Measurements from ENCODE around the gene MXRA7. TPM values are rescaled to one million over a fixed set of nuclear protein-coding genes. Genes with fewer than 3 reads are reported as not detected.

The MXRA7 gene
- total and polyA plus RNA-seq, 2 experiments from 2014 or later, result 48.0 to 625 TPM

DNA sequence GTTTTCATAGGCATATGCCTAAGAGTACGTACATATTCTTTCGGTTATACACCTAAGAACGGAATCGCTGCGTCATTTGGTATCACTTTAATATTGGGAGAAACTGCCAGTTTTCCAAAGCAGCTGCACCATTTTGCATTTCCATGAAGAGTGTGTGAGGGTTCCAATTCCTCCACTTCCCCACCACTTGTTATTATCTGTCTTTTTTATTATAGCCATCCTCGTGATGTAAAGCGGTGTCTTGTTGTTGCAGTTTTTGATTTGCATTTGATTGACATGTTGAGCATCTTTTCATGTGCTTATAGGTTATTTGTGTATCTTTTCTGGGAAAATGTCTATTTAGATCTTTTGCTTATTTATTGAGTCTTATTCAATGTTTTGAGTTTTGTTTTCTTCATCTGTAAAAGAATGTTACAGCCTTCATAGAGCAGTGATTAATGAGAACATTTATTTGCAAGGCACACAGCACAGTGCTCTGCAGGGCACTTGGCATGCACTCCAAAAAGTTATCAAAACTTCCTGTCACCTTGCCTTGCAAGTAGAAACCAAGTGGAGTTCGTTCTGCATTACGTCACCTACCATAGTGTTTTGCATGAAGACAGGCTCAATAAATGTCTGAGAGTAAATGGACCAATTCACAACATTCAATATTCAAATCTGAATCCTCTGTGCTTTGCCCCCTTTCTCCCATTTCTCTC, 40.6 kb downstream of the MXRA7 start:
- Histone ChIP-seq H3K9me2 (ENCODE audit: insufficient read depth) (no peaks in the 10 kb centered on the region), H3K9me3 (ENCODE audit: low read depth) (no peaks in the 10 kb centered on the region), H3K27me3 (replicated peaks; ENCODE audit: insufficient read depth) (no peaks in the 10 kb centered on the region), H3K36me3 (ENCODE audit: low read depth) (no peaks in the 10 kb centered on the region), H3F3A (ENCODE audit: insufficient read depth) (peaks cover 30% of the 10 kb centered on the region), H2AFZ (peak overlapping the region; percentile 88), H3K4me3 (no peak overlapping the region), H4K20me1 (ENCODE audit: insufficient read depth) (no peaks in the 10 kb centered on the region), H3K4me1 (ENCODE audit: insufficient read depth) (peaks cover 30% of the 10 kb centered on the region), H3K4me2 (ENCODE audit: unreplicated experiment) (no peak overlapping the region), H3K9ac (no peak overlapping the region), H3K27ac (no peak overlapping the region), H3K79me2 (ENCODE audit: insufficient read depth) (no peaks in the 10 kb centered on the region)
- no peak for DNase-seq
- 97 to 98% methylated on average over 9 of the region's 9 CpGs for WGBS, 2 experiments (ENCODE audit: low coverage in 1 of 2, low lambda C conversion rate in 2 of 2, missing lambda C conversion rate in 2 of 2)
- TF ChIP-seq EZH2phosphoT487 (IDR thresholded peaks at IDR 0.05; ENCODE audit: insufficient read depth, low read depth) (no peak), EZH2 (IDR thresholded peaks at IDR 0.05; ENCODE audit: insufficient read depth, poor library complexity, severe bottlenecking) (no peak)
- in situ Hi-C loops (cut with MboI), result no loop called here

DNA sequence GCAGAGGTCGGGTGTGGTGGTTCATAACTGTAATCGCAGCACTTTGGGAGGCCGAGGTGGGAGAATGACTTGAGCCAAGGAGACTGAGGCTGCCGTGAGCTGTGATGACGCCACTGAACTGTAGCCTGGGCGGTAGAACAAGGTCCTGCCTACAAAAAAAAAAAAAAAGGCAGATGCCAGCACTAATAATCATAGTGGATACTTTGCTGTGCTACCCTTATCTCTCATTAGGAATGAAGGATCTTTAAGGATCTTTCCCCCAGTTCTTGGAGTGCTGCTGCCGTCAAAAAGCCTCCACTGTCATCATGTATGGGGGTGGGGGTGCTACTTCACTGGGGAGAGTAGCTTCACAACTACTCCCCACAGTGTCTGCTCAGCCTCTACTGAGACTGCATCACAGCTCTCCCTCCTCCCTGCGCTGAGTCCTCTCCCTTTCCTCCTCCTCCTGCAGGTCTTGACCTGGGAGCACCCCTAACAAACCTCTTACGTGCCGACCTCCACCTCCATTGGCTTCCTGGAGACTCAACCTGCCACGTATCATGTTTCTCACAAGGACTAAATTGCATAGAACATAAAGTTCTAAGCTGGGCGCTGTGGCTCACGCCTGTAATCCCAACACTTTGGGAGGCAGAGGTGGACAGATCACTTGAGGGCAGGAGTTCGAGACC, 42.8 kb downstream of the MXRA7 start:
- no peak overlapping the region for H3K4me3 ChIP-seq
- no peaks in the 10 kb centered on the region for H4K20me1 ChIP-seq (ENCODE audit: insufficient read depth)
- in situ Hi-C loops (cut with MboI), result no loop called here
- DNase-seq, result no peak
- no peaks in the 10 kb centered on the region for H3K36me3 ChIP-seq (ENCODE audit: low read depth)
- H3K4me1 ChIP-seq (ENCODE audit: insufficient read depth), result peaks cover 21% of the 10 kb centered on the region
- H2AFZ ChIP-seq, result no peak overlapping the region; the same call in 1 of the 2 replicates
- TF ChIP-seq EZH2 (IDR thresholded peaks at IDR 0.05; ENCODE audit: insufficient read depth, poor library complexity, severe bottlenecking) (no peak), EZH2phosphoT487 (IDR thresholded peaks at IDR 0.05; ENCODE audit: insufficient read depth, low read depth) (no peak)
- no peaks in the 10 kb centered on the region for H3K79me2 ChIP-seq (ENCODE audit: insufficient read depth)
- H3K27me3 ChIP-seq (replicated peaks; ENCODE audit: insufficient read depth), result no peaks in the 10 kb centered on the region
- no peaks in the 10 kb centered on the region for H3K9me2 ChIP-seq (ENCODE audit: insufficient read depth)
- H3K27ac ChIP-seq, result no peak overlapping the region
- no peak overlapping the region for H3K4me2 ChIP-seq (ENCODE audit: unreplicated experiment)
- no peaks in the 10 kb centered on the region for H3K9me3 ChIP-seq (ENCODE audit: low read depth)
- peaks cover 10% of the 10 kb centered on the region; the same call in 1 of the 2 replicates for H3F3A ChIP-seq (ENCODE audit: insufficient read depth)
- H3K9ac ChIP-seq, result no peak overlapping the region
- 59 to 66% methylated on average over 14 of the region's 14 CpGs for WGBS, 2 experiments (ENCODE audit: low coverage in 1 of 2, low lambda C conversion rate in 2 of 2, missing lambda C conversion rate in 2 of 2)

DNA sequence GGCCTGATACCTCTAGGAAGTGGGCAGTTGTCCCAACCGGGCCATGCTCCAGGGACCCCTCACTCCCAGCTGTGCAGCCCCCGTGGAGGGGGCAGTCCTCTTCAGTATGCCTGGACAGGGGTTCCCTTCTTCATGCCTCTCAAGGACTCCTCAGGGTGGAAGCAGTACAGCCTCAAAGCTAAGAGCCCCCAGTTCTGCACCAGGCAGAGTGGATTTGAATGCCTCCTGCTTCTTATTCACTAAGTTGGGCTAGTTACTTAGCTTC, 43.3 kb downstream of the MXRA7 start:
- no peaks in the 10 kb centered on the region for H3K27me3 ChIP-seq (replicated peaks; ENCODE audit: insufficient read depth)
- WGBS, 2 experiments (ENCODE audit: low coverage in 1 of 2, low lambda C conversion rate in 2 of 2, missing lambda C conversion rate in 2 of 2), result 33 to 37% methylated on average over 2 of the region's 2 CpGs
- H3K4me3 ChIP-seq, result no peak overlapping the region
- H3K4me1 ChIP-seq (ENCODE audit: insufficient read depth), result peaks cover 16% of the 10 kb centered on the region
- no peak overlapping the region for H3K4me2 ChIP-seq (ENCODE audit: unreplicated experiment)
- TF ChIP-seq EZH2 (IDR thresholded peaks at IDR 0.05; ENCODE audit: insufficient read depth, poor library complexity, severe bottlenecking), result no peak
- no peak for TF ChIP-seq EZH2phosphoT487 (IDR thresholded peaks at IDR 0.05; ENCODE audit: insufficient read depth, low read depth)
- H4K20me1 ChIP-seq (ENCODE audit: insufficient read depth), result no peaks in the 10 kb centered on the region
- no peak overlapping the region for H3K9ac ChIP-seq
- no peaks in the 10 kb centered on the region for H3K9me3 ChIP-seq (ENCODE audit: low read depth)
- H3F3A ChIP-seq (ENCODE audit: insufficient read depth), result peaks cover 5% of the 10 kb centered on the region; the same call in 1 of the 2 replicates
- no peaks in the 10 kb centered on the region for H3K9me2 ChIP-seq (ENCODE audit: insufficient read depth)
- in situ Hi-C loops (cut with MboI), result no loop called here
- H3K79me2 ChIP-seq (ENCODE audit: insufficient read depth), result no peaks in the 10 kb centered on the region
- H3K27ac ChIP-seq, result no peak overlapping the region
- no peak for DNase-seq
- no peak overlapping the region; the same call in 1 of the 2 replicates for H2AFZ ChIP-seq
- no peaks in the 10 kb centered on the region for H3K36me3 ChIP-seq (ENCODE audit: low read depth)

DNA sequence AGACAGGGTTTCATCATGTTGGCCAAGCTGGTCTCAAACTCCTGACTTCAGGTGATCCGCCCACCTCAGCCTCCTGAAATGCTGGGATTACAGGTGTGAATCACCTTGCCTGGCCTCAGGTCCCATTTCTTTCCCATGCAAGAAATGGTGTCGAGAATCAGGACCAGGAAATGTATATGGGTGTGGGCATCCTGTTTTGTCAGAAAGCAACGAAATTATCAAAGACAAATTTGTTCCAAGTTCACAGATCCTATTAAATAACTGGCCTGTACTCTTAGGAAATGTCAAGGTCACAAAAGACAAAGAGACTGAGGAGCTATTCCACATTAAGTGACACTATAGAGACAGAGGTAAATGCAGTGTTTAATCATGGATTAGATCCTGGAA, 50.1 kb downstream of the MXRA7 start:
- no peak for TF ChIP-seq EZH2phosphoT487 (IDR thresholded peaks at IDR 0.05; ENCODE audit: insufficient read depth, low read depth)
- TF ChIP-seq EZH2 (IDR thresholded peaks at IDR 0.05; ENCODE audit: insufficient read depth, poor library complexity, severe bottlenecking), result no peak
- Histone ChIP-seq H3F3A (ENCODE audit: insufficient read depth) (no peaks in the 10 kb centered on the region), H3K9me2 (ENCODE audit: insufficient read depth) (no peaks in the 10 kb centered on the region), H3K4me3 (no peak overlapping the region), H3K9me3 (ENCODE audit: low read depth) (no peaks in the 10 kb centered on the region), H4K20me1 (ENCODE audit: insufficient read depth) (no peaks in the 10 kb centered on the region), H3K9ac (no peak overlapping the region), H3K27ac (no peak overlapping the region), H3K4me2 (ENCODE audit: unreplicated experiment) (no peak overlapping the region), H3K4me1 (ENCODE audit: insufficient read depth) (no peaks in the 10 kb centered on the region), H3K36me3 (ENCODE audit: low read depth) (no peaks in the 10 kb centered on the region), H3K27me3 (replicated peaks; ENCODE audit: insufficient read depth) (no peaks in the 10 kb centered on the region; the same call in 1 of the 2 replicates), H3K79me2 (ENCODE audit: insufficient read depth) (no peaks in the 10 kb centered on the region), H2AFZ (no peak overlapping the region)
- in situ Hi-C loops (cut with MboI), result no loop called here
- WGBS, 2 experiments (ENCODE audit: low coverage in 1 of 2, low lambda C conversion rate in 2 of 2, missing lambda C conversion rate in 2 of 2), result 69 to 80% methylated on average over 3 of the region's 3 CpGs
- no peak for DNase-seq
